HEK293 (cell line): Measurements from ENCODE around the gene TEAD2.
A peak's percentile ranks its signal among the peaks of the same experiment; 100 is the strongest.

ENCODE experiments used
- CTCF ChIP-seq: fragments of 450-650 bp; formaldehyde crosslinking; IDR thresholded peaks from 2 replicates; pipeline ENCODE4 v1.5.1; 2016; ENCODE audit warnings: missing biosample characterization, missing genetic modification characterization
- RBAK ChIP-seq: fragments of 450-650 bp; formaldehyde crosslinking; IDR thresholded peaks from 2 replicates; pipeline ENCODE4 v1.5.1; 2016; ENCODE audit warnings: missing biosample characterization, missing genetic modification characterization
- ZBTB20 ChIP-seq: fragments of 450-650 bp; formaldehyde crosslinking; IDR thresholded peaks from 2 replicates; pipeline ENCODE4 v1.5.1; 2016; ENCODE audit warnings: missing biosample characterization, missing genetic modification characterization
- ZBTB26 ChIP-seq: fragments of 450-650 bp; formaldehyde crosslinking; optimal IDR thresholded peaks from 2 replicates; pipeline ENCODE3; 2016; ENCODE audit warnings: missing biosample characterization, mild to moderate bottlenecking, missing genetic modification characterization
- ZNF585B ChIP-seq: fragments of 450-650 bp; formaldehyde crosslinking; IDR thresholded peaks from 2 replicates; pipeline ENCODE4 v1.5.1; 2016; ENCODE audit warnings: missing biosample characterization, missing genetic modification characterization
- ZNF670 ChIP-seq: fragments of 450-650 bp; formaldehyde crosslinking; IDR thresholded peaks from 2 replicates; pipeline ENCODE4 v1.5.1; 2016; ENCODE audit warnings: missing biosample characterization, missing genetic modification characterization, low read depth
- ZNF830 ChIP-seq: fragments of 450-650 bp; IDR thresholded peaks from 2 replicates; pipeline ENCODE4 v1.5.0; 2018; ENCODE audit warnings: missing biosample characterization, missing genetic modification characterization, low read depth, mild to moderate bottlenecking, moderate library complexity

- TF ChIP-seq CTCF (0 out of 2 replicates have a peak, but pooled peaks have one; percentile 8), ZBTB20 (no peak), RBAK (tag by site-specific recombination) (no peak), ZBTB26 (tag by site-specific recombination) (no peak), ZNF830 (tag by site-specific recombination) (no peak), ZNF585B (no peak), ZNF670 (tag by site-specific recombination) (no peak)
Observed at GRCh38 chr19:49347835-49348234, 14.4 kb downstream of the TEAD2 start.
